ENCODE results near the gene ROGDI.

- TF ChIP-seq CTCF (IDR thresholded peaks at IDR 0.05; ENCODE audit: low read depth, low read length) (no peak), EZH2phosphoT487 (IDR thresholded peaks at IDR 0.05; ENCODE audit: low read depth) (no peak)
Observed at GRCh38 chr16:4803898-4804762, 1.7 kb upstream of the ROGDI start.
